KMS-11 (cell line): ENCODE results near the gene MCM5.
A peak's percentile ranks its signal among the peaks of the same experiment; 100 is the strongest.

Experiments used
- H2AFZ ChIP-seq: fragments of 200-600 bp; sonication (generic); 2 replicates; pipeline ENCODE4 v1.6.1; 2016; ENCODE audit warnings: antibody characterized with exemption, mixed run types, low read depth
- H3K27ac ChIP-seq: fragments of 200-600 bp; sonication (generic); 2 replicates; pipeline ENCODE4 v1.6.1; 2016; ENCODE audit warnings: mild to moderate bottlenecking, mixed run types
- H3K27me3 ChIP-seq: fragments of 200-600 bp; sonication (generic); 2 replicates; pipeline ENCODE4 v1.6.1; 2017; ENCODE audit warnings: mild to moderate bottlenecking, low read depth, mixed run types, moderate library complexity; ENCODE audit not compliant: insufficient read depth
- H3K36me3 ChIP-seq: fragments of 200-600 bp; sonication (generic); 2 replicates; pipeline ENCODE4 v1.6.1; 2017; ENCODE audit warnings: mild to moderate bottlenecking, mixed run types; ENCODE audit not compliant: insufficient read depth
- H3K4me1 ChIP-seq: fragments of 200-600 bp; sonication (generic); 2 replicates; pipeline ENCODE4 v1.6.1; 2016; ENCODE audit warnings: mild to moderate bottlenecking, low read depth, mixed run types; ENCODE audit not compliant: poor library complexity, severe bottlenecking
- H3K4me2 ChIP-seq: fragments of 200-600 bp; sonication (generic); 2 replicates; pipeline ENCODE4 v1.7.0; 2016; ENCODE audit warnings: mild to moderate bottlenecking, mixed run types
- H3K4me3 ChIP-seq: fragments of 200-600 bp; sonication (generic); IDR thresholded peaks from 2 replicates; pipeline ENCODE4 v1.6.1; 2017; ENCODE audit warnings: low read depth, low read length, mixed read lengths; ENCODE audit not compliant: insufficient read depth
- H3K79me2 ChIP-seq: fragments of 200-600 bp; sonication (generic); 2 replicates; pipeline ENCODE4 v1.6.1; 2016; ENCODE audit warnings: low read depth, mixed run types; ENCODE audit not compliant: insufficient read depth
- H3K9ac ChIP-seq: fragments of 200-600 bp; sonication (generic); 2 replicates; pipeline ENCODE4 v1.6.1; 2016; ENCODE audit warnings: mild to moderate bottlenecking, mixed run types
- H4K20me1 ChIP-seq: fragments of 200-600 bp; sonication (generic); 2 replicates; pipeline ENCODE4 v1.6.1; 2016; ENCODE audit warnings: mild to moderate bottlenecking, mixed run types; ENCODE audit not compliant: insufficient read depth
- CTCF ChIP-seq: fragments of 200-600 bp; sonication (generic); conservative IDR thresholded peaks from 2 replicates; pipeline ENCODE4 v1.6.1; 2017; ENCODE audit warnings: low read depth, mild to moderate bottlenecking, antibody characterized with exemption, low read length, moderate library complexity, mixed read lengths

The MCM5 gene

DNA sequence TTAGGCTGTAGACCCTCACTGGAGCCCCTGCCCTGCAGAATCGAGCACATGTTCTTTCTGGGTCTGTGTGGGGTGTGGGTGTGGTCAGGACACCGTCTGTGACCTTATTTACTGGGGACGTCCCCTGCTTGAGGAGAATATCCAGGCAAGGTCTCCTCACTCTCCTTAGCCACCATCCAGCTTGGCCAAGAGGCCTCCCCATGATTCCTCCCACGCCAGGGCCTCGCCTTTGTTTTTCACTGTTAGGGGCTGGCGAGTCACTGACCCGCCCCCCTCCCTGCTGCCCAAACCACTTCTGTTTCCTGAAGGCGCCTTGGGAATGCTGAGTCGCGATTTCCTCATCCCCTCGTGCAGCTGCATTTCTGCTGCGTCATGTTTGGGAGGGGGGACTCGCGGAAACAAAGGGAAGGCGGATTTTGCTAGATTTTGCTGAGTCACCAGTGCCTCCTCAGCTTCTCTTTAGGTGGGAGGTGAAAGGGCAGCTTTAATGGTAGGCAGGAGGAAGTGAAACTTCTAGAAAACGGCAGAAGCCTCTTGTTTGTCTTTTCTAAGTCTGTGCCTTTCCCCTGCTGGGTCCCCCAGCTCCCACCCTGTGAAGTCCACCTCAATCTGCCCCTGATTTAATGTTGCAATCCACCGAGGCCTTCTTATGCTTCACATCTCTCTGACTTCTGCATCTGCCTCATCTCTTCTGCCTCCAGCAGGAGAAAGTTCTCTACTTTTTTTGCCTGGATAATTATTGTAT lies 23.0 kb upstream of the MCM5 start:
- Histone ChIP-seq H3K4me2 (peak overlapping the region; percentile 75), H3K27me3 (no peaks in the 10 kb centered on the region), H3K79me2 (no peaks in the 10 kb centered on the region), H3K4me3 (no peak overlapping the region), H3K9ac (peak overlapping the region; percentile 62), H3K27ac (peak overlapping the region; percentile 77), H3K36me3 (no peaks in the 10 kb centered on the region), H2AFZ (peak overlapping the region; percentile 70), H4K20me1 (no peaks in the 10 kb centered on the region), H3K4me1 (peaks cover 48% of the 10 kb centered on the region)
- no peak for TF ChIP-seq CTCF

GRCh38 chr22:35377735-35378134 lies 22.2 kb upstream of the MCM5 start:
- Histone ChIP-seq H3K9ac (no peak overlapping the region; the same call in 1 of the 2 replicates), H3K36me3 (no peaks in the 10 kb centered on the region), H3K4me2 (peak overlapping the region; percentile 75; the same call in 1 of the 2 replicates), H3K27ac (peak overlapping the region; percentile 77), H2AFZ (peak overlapping the region; percentile 70; the same call in 1 of the 2 replicates), H3K4me3 (no peak overlapping the region), H3K4me1 (peaks cover 51% of the 10 kb centered on the region), H3K79me2 (no peaks in the 10 kb centered on the region), H3K27me3 (no peaks in the 10 kb centered on the region), H4K20me1 (no peaks in the 10 kb centered on the region)
- TF ChIP-seq CTCF = no peak

DNA sequence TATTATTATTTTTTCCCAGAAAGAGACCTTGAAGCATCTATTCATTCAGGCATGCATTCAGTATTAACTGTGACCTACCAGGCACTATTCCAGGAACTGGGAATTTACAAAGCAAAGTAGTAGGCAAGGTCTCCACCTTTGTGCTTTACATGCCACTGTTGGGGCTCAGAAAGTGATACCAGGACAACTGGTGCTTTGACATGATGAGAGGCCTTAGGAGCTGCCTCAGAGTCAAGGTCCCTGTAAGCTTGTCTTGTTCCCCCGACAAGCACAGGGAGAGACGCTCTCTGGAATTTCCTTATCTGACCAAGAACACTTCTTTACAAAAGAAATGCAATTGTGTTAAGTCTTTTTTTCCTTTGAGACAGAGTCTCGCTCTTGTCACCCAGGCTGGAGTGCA lies 21.3 kb upstream of the MCM5 start:
- no peaks in the 10 kb centered on the region for H3K27me3 ChIP-seq
- H3K4me3 ChIP-seq = no peak overlapping the region
- H3K4me2 ChIP-seq = no peak overlapping the region
- H2AFZ ChIP-seq = no peak overlapping the region
- no peak overlapping the region for H3K9ac ChIP-seq
- peaks cover 51% of the 10 kb centered on the region for H3K4me1 ChIP-seq
- H3K36me3 ChIP-seq = no peaks in the 10 kb centered on the region
- no peak overlapping the region for H3K27ac ChIP-seq
- no peak for TF ChIP-seq CTCF
- no peaks in the 10 kb centered on the region for H4K20me1 ChIP-seq
- no peaks in the 10 kb centered on the region for H3K79me2 ChIP-seq

- no peaks in the 10 kb centered on the region for H3K27me3 ChIP-seq
- H3K36me3 ChIP-seq = no peaks in the 10 kb centered on the region
- H3K9ac ChIP-seq = no peak overlapping the region
- no peaks in the 10 kb centered on the region for H3K79me2 ChIP-seq
- no peak overlapping the region for H3K27ac ChIP-seq
- no peaks in the 10 kb centered on the region for H4K20me1 ChIP-seq
- no peak overlapping the region for H3K4me3 ChIP-seq
- peaks cover 51% of the 10 kb centered on the region for H3K4me1 ChIP-seq
- no peak for TF ChIP-seq CTCF
- H3K4me2 ChIP-seq = no peak overlapping the region
- H2AFZ ChIP-seq = no peak overlapping the region
Measured at GRCh38 chr22:35379146-35379993, 20.6 kb upstream of the MCM5 start.
